ENCODE data around the gene ACTR3C. TPM values are rescaled to one million over a fixed set of nuclear protein-coding genes. Genes with fewer than 3 reads are reported as not detected.

Gene ACTR3C
- total and polyA plus RNA-seq, 10 of the 15 experiments (the other 5 are each of a cell fraction or from before 2014, with no cell fraction given): 2.0 to 10.2 (median 6.3) TPM

GRCh38 chr7:150322114-150322832 lies 1.1 kb downstream of the ACTR3C start (continued):
- TF ChIP-seq ZNF687 (IDR thresholded peaks at IDR 0.05) (peak; percentile 60; the same call in 1 of the 2 replicates), TAF1 (IDR thresholded peaks at IDR 0.05; ENCODE audit: borderline replicate concordance, low read depth, low read length) (0 out of 2 replicates have a peak, but pooled peaks have one; percentile 33), ZNF207 (IDR thresholded peaks at IDR 0.05; ENCODE audit: borderline replicate concordance) (no peak)
- TF ChIP-seq, protein P1, sequence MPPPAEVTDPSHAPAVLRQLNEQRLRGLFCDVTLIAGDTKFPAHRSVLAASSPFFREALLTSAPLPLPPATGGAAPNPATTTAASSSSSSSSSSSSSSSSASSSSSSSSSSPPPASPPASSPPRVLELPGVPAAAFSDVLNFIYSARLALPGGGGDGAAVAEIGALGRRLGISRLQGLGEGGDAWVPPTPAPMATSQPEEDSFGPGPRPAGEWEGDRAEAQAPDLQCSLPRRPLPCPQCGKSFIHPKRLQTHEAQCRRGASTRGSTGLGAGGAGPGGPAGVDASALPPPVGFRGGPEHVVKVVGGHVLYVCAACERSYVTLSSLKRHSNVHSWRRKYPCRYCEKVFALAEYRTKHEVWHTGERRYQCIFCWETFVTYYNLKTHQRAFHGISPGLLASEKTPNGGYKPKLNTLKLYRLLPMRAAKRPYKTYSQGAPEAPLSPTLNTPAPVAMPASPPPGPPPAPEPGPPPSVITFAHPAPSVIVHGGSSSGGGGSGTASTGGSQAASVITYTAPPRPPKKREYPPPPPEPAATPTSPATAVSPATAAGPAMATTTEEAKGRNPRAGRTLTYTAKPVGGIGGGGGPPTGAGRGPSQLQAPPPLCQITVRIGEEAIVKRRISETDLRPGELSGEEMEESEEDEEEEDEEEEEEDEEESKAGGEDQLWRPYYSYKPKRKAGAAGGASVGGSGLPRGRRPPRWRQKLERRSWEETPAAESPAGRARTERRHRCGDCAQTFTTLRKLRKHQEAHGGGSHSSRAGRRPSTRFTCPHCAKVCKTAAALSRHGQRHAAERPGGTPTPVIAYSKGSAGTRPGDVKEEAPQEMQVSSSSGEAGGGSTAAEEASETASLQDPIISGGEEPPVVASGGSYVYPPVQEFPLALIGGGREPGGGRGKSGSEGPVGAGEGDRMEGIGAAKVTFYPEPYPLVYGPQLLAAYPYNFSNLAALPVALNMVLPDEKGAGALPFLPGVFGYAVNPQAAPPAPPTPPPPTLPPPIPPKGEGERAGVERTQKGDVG (CRISPR knock-in tag; IDR thresholded peaks at IDR 0.05): no peak
